DOHH2 (cell line): ENCODE results near the gene ABCC2.

ENCODE experiments used
- H3F3A ChIP-seq: fragments of 200-600 bp; sonication (generic), shearing (Covaris generic); 2 replicates; pipeline ENCODE4 v1.6.0; 2016; ENCODE audit warnings: antibody characterized with exemption, mild to moderate bottlenecking; ENCODE audit not compliant: control insufficient read depth, insufficient read depth
- H3K27ac ChIP-seq: fragments of 200-600 bp; sonication (generic); 2 replicates; pipeline ENCODE4 v1.5.1; 2014; ENCODE audit warnings: low read depth, mild to moderate bottlenecking, low read length, moderate library complexity
- H3K27me3 ChIP-seq: fragments of 200-600 bp; sonication (generic); 2 replicates; pipeline ENCODE4 v1.6.1; 2014; ENCODE audit warnings: mild to moderate bottlenecking, low read length, mixed read lengths; ENCODE audit not compliant: control insufficient read depth
- H3K36me3 ChIP-seq: fragments of 200-600 bp; sonication (generic); 2 replicates; pipeline ENCODE4 v1.6.1; 2014; ENCODE audit warnings: mild to moderate bottlenecking, low read length, moderate library complexity, mixed read lengths; ENCODE audit not compliant: control insufficient read depth
- H3K4me1 ChIP-seq: fragments of 200-600 bp; sonication (generic); 2 replicates; pipeline ENCODE4 v1.6.1; 2014; ENCODE audit warnings: mild to moderate bottlenecking, low read length, mixed read lengths; ENCODE audit not compliant: control insufficient read depth
- H3K4me2 ChIP-seq: fragments of 200-600 bp; sonication (generic); 2 replicates; pipeline ENCODE4 v1.6.0; 2014; ENCODE audit warnings: mild to moderate bottlenecking, low read length, moderate library complexity
- H3K4me3 ChIP-seq: fragments of 200-600 bp; sonication (generic); 2 replicates; pipeline ENCODE4 v1.5.1; 2014; ENCODE audit warnings: mild to moderate bottlenecking, low read length, mixed read lengths
- H3K79me2 ChIP-seq: fragments of 200-600 bp; sonication (generic); 2 replicates; pipeline ENCODE4 v1.6.1; 2014; ENCODE audit warnings: mild to moderate bottlenecking, low read length, mixed read lengths; ENCODE audit not compliant: control insufficient read depth
- H3K9me2 ChIP-seq: fragments of 200-600 bp; sonication (generic); replicated peaks from 2 replicates; pipeline ENCODE4 v1.6.1; 2014; ENCODE audit warnings: mild to moderate bottlenecking, low read length, mixed read lengths; ENCODE audit not compliant: control insufficient read depth
- H3K9me3 ChIP-seq: fragments of 200-600 bp; sonication (generic); 2 replicates; pipeline ENCODE4 v1.6.1; 2014; ENCODE audit warnings: antibody characterized with exemption, low read length, mixed read lengths; ENCODE audit not compliant: control insufficient read depth, insufficient read depth
- H4K20me1 ChIP-seq: fragments of 200-600 bp; sonication (generic); 2 replicates; pipeline ENCODE4 v1.6.0; 2014; ENCODE audit warnings: low read depth, mild to moderate bottlenecking, antibody characterized with exemption, low read length, moderate library complexity; ENCODE audit not compliant: control insufficient read depth, insufficient read depth
- CTCF ChIP-seq: fragments of 200-600 bp; sonication (generic); IDR thresholded peaks from one replicate; pipeline ENCODE4 v1.5.1; 2014; ENCODE audit warnings: antibody characterized with exemption, mild to moderate bottlenecking, low read depth, low read length; ENCODE audit not compliant: poor library complexity, severe bottlenecking
- EZH2phosphoT487 ChIP-seq: fragments of 200-600 bp; sonication (generic); IDR thresholded peaks from 2 replicates; pipeline ENCODE4 v1.6.1; 2017; ENCODE audit warnings: borderline replicate concordance, mild to moderate bottlenecking, antibody characterized with exemption, low read length, moderate library complexity, mixed read lengths

Gene ABCC2

DNA sequence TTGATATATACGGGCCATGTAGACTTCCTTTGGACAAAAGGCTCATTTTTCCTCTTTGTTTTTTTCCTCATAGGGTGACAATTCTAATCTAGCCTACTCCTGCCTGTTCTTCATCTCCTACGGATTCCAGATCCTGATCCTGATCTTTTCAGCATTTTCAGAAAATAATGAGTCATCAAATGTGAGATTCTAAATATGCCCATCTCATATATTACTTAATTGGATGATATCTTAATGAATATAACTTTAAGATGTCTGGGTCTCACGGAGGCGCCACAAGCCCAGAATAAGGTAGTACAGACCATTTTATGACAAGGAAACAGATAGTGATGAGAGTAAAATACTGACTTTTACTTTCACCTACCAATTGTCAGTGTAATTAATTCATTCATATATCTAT lies 11.4 kb downstream of the ABCC2 start:
- Histone ChIP-seq H3K9me3 (no peaks in the 10 kb centered on the region), H3K4me1 (no peaks in the 10 kb centered on the region), H3K79me2 (no peaks in the 10 kb centered on the region), H4K20me1 (no peaks in the 10 kb centered on the region), H3K27ac (no peak overlapping the region), H3K9me2 (no peaks in the 10 kb centered on the region), H3K36me3 (no peaks in the 10 kb centered on the region), H3K4me2 (no peak overlapping the region), H3F3A (no peaks in the 10 kb centered on the region), H3K4me3 (no peak overlapping the region), H3K27me3 (peaks cover 4% of the 10 kb centered on the region)
- no peak for TF ChIP-seq EZH2phosphoT487
- TF ChIP-seq CTCF, result no peak

- no peak for TF ChIP-seq CTCF
- no peak for TF ChIP-seq EZH2phosphoT487
- no peak overlapping the region for H3K4me2 ChIP-seq
- H4K20me1 ChIP-seq, result no peaks in the 10 kb centered on the region
- no peaks in the 10 kb centered on the region for H3K9me3 ChIP-seq
- no peaks in the 10 kb centered on the region for H3K79me2 ChIP-seq
- no peaks in the 10 kb centered on the region for H3K4me1 ChIP-seq
- no peaks in the 10 kb centered on the region for H3K9me2 ChIP-seq
- no peaks in the 10 kb centered on the region; the same call in 1 of the 2 replicates for H3K27me3 ChIP-seq
- no peaks in the 10 kb centered on the region for H3K36me3 ChIP-seq
- H3K27ac ChIP-seq, result no peak overlapping the region
- H3F3A ChIP-seq, result no peaks in the 10 kb centered on the region
- H3K4me3 ChIP-seq, result no peak overlapping the region
Measured at GRCh38 chr10:99796928-99797327, 14.5 kb downstream of the ABCC2 start.

GRCh38 chr10:99798031-99798430 lies 15.6 kb downstream of the ABCC2 start:
- H3K79me2 ChIP-seq, result no peaks in the 10 kb centered on the region
- no peaks in the 10 kb centered on the region for H3K36me3 ChIP-seq
- TF ChIP-seq CTCF (no peak), EZH2phosphoT487 (no peak)
- H3F3A ChIP-seq, result no peaks in the 10 kb centered on the region
- no peaks in the 10 kb centered on the region for H3K9me3 ChIP-seq
- H3K4me1 ChIP-seq, result no peaks in the 10 kb centered on the region
- no peaks in the 10 kb centered on the region for H4K20me1 ChIP-seq
- H3K27me3 ChIP-seq, result peaks cover 5% of the 10 kb centered on the region; the same call in 1 of the 2 replicates
- no peak overlapping the region for H3K4me3 ChIP-seq
- no peak overlapping the region for H3K4me2 ChIP-seq
- no peaks in the 10 kb centered on the region for H3K9me2 ChIP-seq
- no peak overlapping the region for H3K27ac ChIP-seq
